ENCODE data around the gene MEX3D.
"Not testable (repeated sequence)": the region's sequence is repeated elsewhere in the genome, so short reads cannot be mapped to it uniquely, and the experiment has no call there.

MEX3D gene

GRCh38 chr19:1570836-1571235 lies 2.7 kb upstream of the MEX3D start:
- no peak for DNase-seq

GRCh38 chr19:1569997-1570396 lies 1.9 kb upstream of the MEX3D start:
- no peak for DNase-seq

GRCh38 chr19:1567848-1568227 lies 287 bp downstream of the MEX3D start:
- DNase-seq: no peak

- DNase-seq: no peak
These were observed 843 bp downstream of the MEX3D start for GRCh38 chr19:1567116-1567847.

- no peak for DNase-seq
These were observed 1.6 kb downstream of the MEX3D start for GRCh38 chr19:1566392-1567115.

- no peak for DNase-seq
These were observed 4.9 kb downstream of the MEX3D start for GRCh38 chr19:1563251-1563650.

GRCh38 chr19:1561236-1561842 lies 6.8 kb downstream of the MEX3D start:
- no peak for DNase-seq

GRCh38 chr19:1560286-1560882 lies 7.7 kb downstream of the MEX3D start:
- no peak for DNase-seq

- DNase-seq: no peak
These were observed 9.6 kb downstream of the MEX3D start for GRCh38 chr19:1558552-1558951.

- no peak for DNase-seq
These were observed 11.6 kb downstream of the MEX3D start for GRCh38 chr19:1556390-1557070.

- DNase-seq: no peak
These were observed 12.4 kb downstream of the MEX3D start for GRCh38 chr19:1555487-1556389.

- DNase-seq: no peak
These were observed 13.2 kb downstream of the MEX3D start for GRCh38 chr19:1554968-1555367.

GRCh38 chr19:1553415-1553814 lies 14.7 kb downstream of the MEX3D start:
- DNase-seq: no peak

- DNase-seq: no peak
These were observed 16.8 kb downstream of the MEX3D start for GRCh38 chr19:1551068-1552040.

GRCh38 chr19:1549332-1549945 lies 18.7 kb downstream of the MEX3D start:
- DNase-seq: no peak

GRCh38 chr19:1540365-1540925 lies 27.7 kb downstream of the MEX3D start:
- DNase-seq: no peak

GRCh38 chr19:1539749-1540148 lies 28.4 kb downstream of the MEX3D start:
- DNase-seq: not testable (repeated sequence)

GRCh38 chr19:1538978-1539377 lies 29.1 kb downstream of the MEX3D start:
- no peak for DNase-seq

- DNase-seq: not testable (repeated sequence)
These were observed 32.4 kb downstream of the MEX3D start for GRCh38 chr19:1535699-1536098.

GRCh38 chr19:1534972-1535371 lies 33.2 kb downstream of the MEX3D start:
- DNase-seq: no peak

Data from KG1 (cell line).